SK-MEL-5 (cell line): ENCODE data around the gene NPM3. TPM values are rescaled to one million over a fixed set of nuclear protein-coding genes. Genes with fewer than 3 reads are reported as not detected.
"Not testable (repeated sequence)": the region's sequence is repeated elsewhere in the genome, so short reads cannot be mapped to it uniquely, and the experiment has no call there.

Source experiments
- DNase-seq: peaks from one replicate; pipeline ENCODE4 v3.0.0-alpha.2; 2016; ENCODE audit warnings: low read depth, low spot score
- in situ Hi-C: cut with HindIII; loops from 2 replicates; pipeline ENCODE4 v1.10.0; 2016; ENCODE audit warnings: low sequenced_read_pairs, high pct_unique_total_duplicates, low pct_unique_long_range_greater_than_20kb
- total RNA-seq: library from RNA; depleted of rRNA; stranded (reverse); fragments of >200 nt; shearing (Covaris generic); gene quantifications from 2 replicates; pipeline ENCODE4 v1.2.3, GENCODE V29; 2014

Gene NPM3
- total RNA-seq, 1 experiment from 2014 or later = 61.5 TPM

- in situ Hi-C loops = no loop called here
- no peak for DNase-seq
These were observed 33.1 kb upstream of the NPM3 start for GRCh38 chr10:101816376-101816775.

- no peak for DNase-seq
- in situ Hi-C loops = no loop called here
These were observed 31.3 kb upstream of the NPM3 start for GRCh38 chr10:101814466-101815071.

DNA sequence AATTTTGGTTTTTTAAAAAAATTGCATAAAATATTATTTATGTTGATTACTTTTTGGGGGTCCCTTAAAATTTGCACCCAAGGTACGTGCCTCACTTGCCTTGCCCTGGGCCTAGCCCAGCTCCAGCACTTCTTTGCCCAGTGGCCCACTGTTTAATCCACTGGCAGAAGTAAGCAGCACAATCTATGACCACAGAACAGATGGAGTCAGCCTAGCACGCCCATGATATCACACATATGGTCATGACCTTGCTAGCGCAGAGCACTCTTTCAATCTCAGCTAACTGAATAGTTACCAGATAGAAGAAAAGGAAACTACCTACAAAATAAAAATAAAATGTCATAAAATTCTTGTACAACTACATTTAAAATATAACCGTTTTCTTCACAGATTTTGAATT is 29.4 kb upstream of the NPM3 start:
- in situ Hi-C loops = no loop called here
- no peak for DNase-seq

GRCh38 chr10:101807158-101807557 is 23.9 kb upstream of the NPM3 start:
- DNase-seq = no peak
- in situ Hi-C loops = no loop called here

- in situ Hi-C loops = no loop called here
These were observed 20.3 kb upstream of the NPM3 start for GRCh38 chr10:101803511-101803910.

GRCh38 chr10:101797403-101798059 is 14.3 kb upstream of the NPM3 start:
- in situ Hi-C loops = no loop called here
- DNase-seq = no peak

More at GRCh38 chr10:101803511-101803910, 20.3 kb upstream of the NPM3 start:
- no peak for DNase-seq

DNA sequence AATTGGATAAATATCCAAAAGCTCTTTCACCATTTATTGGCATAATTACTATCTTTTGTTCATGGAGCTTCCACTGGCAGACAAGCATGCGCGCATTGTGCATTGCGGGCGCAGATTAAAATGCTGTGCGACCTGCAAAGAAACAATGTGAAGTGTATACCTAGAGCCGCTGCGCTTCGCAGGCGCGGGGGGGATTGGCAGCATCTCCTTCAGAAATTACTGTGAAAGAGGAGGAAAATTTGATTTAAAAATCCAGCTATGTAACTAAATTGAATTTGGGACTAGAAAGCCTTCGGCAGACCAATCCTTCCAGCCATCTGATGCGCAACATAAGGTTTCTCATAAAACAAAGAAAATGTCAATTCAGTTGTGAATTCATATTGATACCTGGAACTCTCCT is 10.3 kb upstream of the NPM3 start:
- DNase-seq = no peak
- in situ Hi-C loops = no loop called here

DNA sequence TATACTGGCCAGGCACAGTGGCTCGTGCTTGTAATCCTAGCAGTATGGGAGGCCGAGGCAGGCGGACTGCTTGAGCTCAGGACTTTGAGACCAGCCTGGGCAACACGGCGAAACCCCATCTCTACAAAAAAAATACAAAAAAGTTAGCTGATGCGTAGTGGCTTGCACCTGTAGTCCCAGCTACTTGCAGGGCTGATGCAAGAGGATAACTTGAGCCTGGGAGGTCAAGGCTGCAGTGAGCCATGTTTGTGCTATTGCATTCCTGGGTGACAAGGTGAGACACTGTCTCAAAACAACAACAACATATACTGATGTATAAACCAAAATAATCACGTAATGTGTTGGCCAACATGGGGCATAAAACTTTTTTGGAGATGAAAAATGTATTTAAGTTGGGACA is 6.4 kb upstream of the NPM3 start:
- in situ Hi-C loops = no loop called here
- no peak for DNase-seq

GRCh38 chr10:101789231-101789630 is 6.0 kb upstream of the NPM3 start:
- DNase-seq, in situ Hi-C loops: not testable (repeated sequence)

DNA sequence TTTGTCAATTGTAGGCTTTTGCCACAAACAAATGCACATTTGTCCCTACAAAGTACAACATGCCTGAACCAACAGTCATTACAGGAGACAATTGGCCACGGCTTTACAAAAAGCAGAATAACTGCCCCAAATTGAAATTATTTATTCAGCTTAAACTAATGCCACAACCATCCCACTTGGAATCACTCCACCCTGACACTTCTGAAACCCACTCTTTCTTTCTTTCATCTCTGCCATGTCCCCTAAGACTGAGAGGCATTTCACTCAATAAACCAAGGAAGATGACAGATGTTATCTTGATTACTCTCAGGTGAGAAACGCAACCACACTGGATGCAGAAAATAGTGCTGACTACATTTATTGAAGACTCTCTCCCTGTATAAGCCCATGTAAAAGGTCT is 2.6 kb upstream of the NPM3 start:
- no peak for DNase-seq
- in situ Hi-C loops = no loop called here

DNA sequence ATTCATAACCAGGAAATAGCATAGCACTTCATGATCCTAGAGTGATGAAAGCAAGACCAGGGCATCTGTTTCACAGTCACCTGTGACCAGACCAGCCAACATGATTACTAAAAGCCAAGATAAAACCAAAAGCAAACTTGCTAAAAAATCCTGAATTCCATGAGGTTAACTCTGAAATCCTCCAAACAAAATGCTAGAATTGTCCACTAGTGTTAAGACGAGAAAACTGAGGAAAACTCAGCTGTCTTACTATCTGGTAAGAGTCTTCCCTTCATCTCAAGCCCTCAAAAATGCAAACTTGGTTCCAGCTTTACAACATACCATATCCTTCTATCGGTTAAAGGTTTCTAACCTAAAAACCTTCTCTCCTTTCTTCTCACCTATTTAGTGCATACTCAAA is 1.3 kb upstream of the NPM3 start:
- no peak for DNase-seq
- in situ Hi-C loops = no loop called here

DNA sequence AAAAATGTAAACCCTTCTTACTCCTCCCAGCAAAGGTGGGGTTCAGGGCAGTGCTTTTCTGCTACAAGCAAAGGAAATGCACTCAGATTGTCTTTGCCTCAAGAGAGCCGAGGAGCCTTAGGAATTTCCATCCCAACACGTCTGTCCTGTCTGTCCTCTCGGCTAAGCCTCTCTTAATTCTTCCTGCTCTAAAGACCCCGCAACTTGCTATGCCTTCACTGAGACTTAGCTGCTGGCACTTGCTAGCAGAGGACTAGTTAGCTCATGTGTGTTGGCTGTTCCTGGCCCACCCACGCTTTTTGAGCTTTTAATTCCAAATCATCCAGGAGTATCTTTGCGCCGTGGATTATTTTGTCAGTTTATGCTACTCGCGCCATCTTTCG is 481 bp upstream of the NPM3 start:
- in situ Hi-C loops = no loop called here
- DNase-seq = no peak

DNA sequence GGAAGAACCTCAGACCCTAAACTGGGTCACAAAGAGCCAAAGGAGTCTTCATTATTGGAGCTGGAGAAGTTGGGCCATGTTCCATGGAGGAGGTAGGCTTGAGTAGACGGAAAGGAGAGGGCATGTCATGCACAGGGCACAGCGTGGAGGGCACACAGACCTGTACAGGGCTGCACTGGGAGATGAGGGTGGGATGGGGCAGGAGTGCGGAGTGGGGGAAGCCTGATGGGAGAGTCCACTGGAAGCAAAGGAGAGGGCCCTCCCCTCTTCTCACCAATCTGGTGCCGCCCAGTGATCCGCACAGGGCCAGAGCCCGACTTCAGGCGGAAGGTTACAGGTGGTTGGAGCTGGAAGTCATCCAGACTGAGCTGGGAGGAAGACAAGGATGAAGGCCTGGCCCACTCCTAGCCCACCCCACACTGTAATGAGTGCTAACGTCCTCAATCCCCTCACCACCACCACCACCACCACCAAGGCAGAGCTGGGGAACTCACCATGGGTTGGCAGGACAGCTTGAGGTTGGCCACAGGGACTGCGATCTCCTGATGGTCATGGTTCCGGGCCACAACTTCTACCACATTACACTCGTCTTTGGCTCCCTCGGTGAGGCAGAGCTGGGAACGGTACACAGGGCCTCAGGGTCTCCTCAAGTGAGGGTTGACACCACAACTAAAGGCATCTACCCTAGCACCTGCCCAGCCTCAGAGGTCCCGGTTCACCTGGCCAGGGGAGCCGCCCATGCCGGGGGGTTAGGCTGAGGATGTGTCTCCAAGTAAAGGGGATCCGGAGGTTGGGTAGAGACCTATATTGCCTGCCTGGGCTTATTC is 1.0 kb downstream of the NPM3 start:
- in situ Hi-C loops = no loop called here
- DNase-seq = no peak

DNA sequence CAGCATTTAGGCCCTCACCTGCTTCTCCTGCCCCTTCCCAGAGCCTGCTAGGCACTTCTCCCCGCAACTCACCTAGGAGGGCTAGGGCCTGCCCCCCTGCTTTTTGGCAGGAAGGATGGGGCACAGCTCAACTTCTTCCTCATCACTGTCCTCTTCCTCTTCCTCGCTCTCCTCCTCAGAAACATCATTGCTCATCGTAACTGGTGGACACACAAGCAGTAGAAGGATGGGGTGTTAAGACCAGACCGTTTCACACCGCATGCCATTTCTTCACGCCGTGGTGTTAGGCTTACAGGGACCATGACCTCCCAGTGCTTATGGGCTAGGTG is 1.6 kb downstream of the NPM3 start:
- in situ Hi-C loops = no loop called here
- no peak for DNase-seq

- peak; percentile 66 for DNase-seq
- in situ Hi-C loops = no loop called here
These were observed 2.2 kb downstream of the NPM3 start for GRCh38 chr10:101780818-101781654.

DNA sequence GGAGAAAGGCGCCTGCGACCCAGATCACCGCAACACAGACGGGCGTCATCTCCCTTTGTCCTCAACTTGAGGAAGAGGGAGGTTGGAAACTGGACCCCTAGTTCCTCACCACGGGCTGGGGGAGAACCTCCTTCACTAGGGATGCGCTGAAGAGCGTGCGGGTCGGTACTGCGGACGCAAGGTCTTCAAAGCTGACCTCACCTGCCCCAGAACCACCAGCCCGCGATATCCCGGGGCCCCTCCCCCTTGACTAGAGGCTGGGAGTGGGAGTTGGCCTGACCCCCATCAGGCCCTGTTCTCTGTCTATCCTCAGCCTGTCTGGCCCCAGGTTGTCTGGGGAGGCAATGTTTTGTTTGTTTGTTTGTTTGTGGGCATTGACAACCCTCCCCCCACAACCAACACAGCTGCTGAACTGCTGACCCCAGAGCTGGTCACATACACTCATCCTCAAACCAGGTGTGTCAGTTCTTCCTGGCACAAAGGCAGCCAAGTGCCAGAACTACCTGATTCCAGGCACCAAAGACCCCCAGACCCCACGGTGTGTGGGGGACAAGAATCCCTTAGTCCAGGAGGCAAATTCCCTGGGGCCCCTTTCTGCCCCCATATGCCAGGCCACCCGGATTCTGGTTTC is 2.9 kb downstream of the NPM3 start:
- DNase-seq = no peak
- in situ Hi-C loops = no loop called here

DNA sequence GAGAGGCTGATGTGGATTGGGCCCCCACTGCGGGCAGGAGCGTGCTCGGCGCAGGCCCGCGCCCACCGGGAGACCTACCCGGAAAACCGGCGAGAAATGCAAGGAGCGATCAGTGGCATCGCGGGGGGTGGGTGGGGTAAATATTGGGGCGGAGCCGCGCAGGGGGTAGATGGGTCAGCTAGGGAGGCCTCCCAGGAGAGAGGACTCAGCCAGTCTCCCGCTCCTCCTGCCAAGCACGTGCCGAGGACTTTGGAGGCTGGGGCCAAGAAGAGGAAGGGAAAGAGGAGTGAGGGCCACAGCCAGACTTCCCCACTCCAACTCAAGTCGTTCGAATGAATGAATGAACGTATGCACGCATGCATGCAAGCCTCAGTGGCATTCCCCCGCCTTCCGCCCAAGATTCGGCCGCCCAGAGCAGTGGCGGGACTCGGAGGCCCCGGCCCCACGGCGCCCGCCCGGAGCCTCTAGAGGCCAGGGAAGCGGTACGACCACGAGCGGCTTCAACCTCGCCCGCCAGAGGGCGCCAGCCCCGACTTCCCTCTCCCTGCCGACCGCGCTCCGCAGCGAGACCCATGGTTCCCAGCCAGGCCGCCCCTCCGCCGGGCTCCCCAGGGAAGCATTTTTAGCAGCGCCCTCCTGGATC is 3.6 kb downstream of the NPM3 start:
- in situ Hi-C loops = no loop called here
- DNase-seq = peak; percentile 48
